Kidney epithelial cell (primary cell): ENCODE results near the gene TFDP2. TPM values are rescaled to one million over a fixed set of nuclear protein-coding genes. Genes with fewer than 3 reads are reported as not detected.

Source experiments
- DNase-seq: peaks from one replicate; pipeline ENCODE4 v3.0.0-alpha.2; 2010; ENCODE audit warnings: low read depth
- H3K27me3 ChIP-seq: 2 replicates; pipeline ENCODE4 v1.6.0; 2011; ENCODE audit warnings: low read length; ENCODE audit not compliant: control insufficient read depth, insufficient read depth
- H3K36me3 ChIP-seq: 2 replicates; pipeline ENCODE4 v1.5.1; 2011; ENCODE audit warnings: low read length; ENCODE audit not compliant: control insufficient read depth, insufficient read depth
- H3K4me3 ChIP-seq: 2 replicates; pipeline ENCODE4 v1.5.1; 2011; ENCODE audit warnings: low read depth, mild to moderate bottlenecking, control low read depth, low read length
- total RNA-seq: library from RNA; depleted of rRNA; stranded (reverse); fragments of >200 nt; gene quantifications from 2 replicates; pipeline ENCODE4 v1.2.3, GENCODE V29; 2015
- TF ChIP-seq, protein P1 (sequence below): IDR thresholded peaks from 2 replicates; pipeline ENCODE4 v1.5.1; 2011; ENCODE audit warnings: mild to moderate bottlenecking, moderate library complexity, low read length, control low read depth, inconsistent platforms; ENCODE audit not compliant: insufficient read depth, poor library complexity, severe bottlenecking

The TFDP2 gene
- total RNA-seq, 1 donor from 2014 or later: 48.0 TPM

DNA sequence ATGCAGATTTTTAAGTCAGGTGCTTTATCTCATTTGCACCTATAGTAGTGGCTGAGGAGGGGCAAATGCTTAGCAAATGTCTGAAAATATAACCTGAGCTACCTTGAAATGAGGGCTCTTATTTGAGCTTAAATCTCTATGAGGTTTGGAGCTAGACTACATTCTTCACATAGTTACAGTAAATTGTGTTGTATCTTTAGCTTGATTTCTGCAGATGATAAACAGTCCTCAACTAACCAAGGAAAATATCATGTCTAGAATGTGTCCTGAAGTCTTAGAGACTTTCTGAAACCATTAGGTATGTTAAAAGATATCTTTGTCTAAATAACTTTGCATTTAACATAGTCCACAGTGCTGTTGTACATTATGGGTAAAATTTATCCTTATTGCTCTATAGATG lies 145.3 kb downstream of the TFDP2 start:
- Histone ChIP-seq H3K27me3 (no peaks in the 10 kb centered on the region), H3K36me3 (no peaks in the 10 kb centered on the region), H3K4me3 (no peak overlapping the region)
- DNase-seq: no peak
- TF ChIP-seq, protein P1, sequence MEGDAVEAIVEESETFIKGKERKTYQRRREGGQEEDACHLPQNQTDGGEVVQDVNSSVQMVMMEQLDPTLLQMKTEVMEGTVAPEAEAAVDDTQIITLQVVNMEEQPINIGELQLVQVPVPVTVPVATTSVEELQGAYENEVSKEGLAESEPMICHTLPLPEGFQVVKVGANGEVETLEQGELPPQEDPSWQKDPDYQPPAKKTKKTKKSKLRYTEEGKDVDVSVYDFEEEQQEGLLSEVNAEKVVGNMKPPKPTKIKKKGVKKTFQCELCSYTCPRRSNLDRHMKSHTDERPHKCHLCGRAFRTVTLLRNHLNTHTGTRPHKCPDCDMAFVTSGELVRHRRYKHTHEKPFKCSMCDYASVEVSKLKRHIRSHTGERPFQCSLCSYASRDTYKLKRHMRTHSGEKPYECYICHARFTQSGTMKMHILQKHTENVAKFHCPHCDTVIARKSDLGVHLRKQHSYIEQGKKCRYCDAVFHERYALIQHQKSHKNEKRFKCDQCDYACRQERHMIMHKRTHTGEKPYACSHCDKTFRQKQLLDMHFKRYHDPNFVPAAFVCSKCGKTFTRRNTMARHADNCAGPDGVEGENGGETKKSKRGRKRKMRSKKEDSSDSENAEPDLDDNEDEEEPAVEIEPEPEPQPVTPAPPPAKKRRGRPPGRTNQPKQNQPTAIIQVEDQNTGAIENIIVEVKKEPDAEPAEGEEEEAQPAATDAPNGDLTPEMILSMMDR: no peak

DNA sequence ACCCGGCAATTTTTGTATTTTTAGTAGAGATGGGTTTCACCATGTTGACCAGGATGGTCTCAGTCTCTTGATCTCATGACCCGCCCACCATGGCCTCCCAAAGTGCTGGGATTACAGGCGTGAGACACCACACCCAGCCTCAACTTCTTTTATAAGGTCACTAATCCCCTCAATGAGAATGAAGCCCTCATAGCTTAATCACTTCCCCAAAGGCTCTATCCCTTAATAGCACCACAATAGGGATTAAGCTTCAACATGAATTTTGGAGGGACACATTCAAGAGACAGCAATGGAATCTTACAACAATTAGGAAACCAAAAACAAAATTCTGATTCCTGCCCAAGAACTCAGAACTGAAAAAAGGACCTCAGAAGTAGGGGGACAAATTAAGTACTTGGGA lies 146.1 kb downstream of the TFDP2 start:
- H3K27me3 ChIP-seq: no peaks in the 10 kb centered on the region
- TF ChIP-seq, protein P1: no peak
- H3K36me3 ChIP-seq: no peaks in the 10 kb centered on the region
- DNase-seq: no peak
- H3K4me3 ChIP-seq: no peak overlapping the region

- no peak for DNase-seq
- TF ChIP-seq, protein P1: no peak
- Histone ChIP-seq H3K27me3 (no peaks in the 10 kb centered on the region), H3K36me3 (no peaks in the 10 kb centered on the region), H3K4me3 (no peak overlapping the region)
Measured at GRCh38 chr3:142000325-142000870, 148.9 kb downstream of the TFDP2 start.

GRCh38 chr3:141998669-141999290 lies 150.6 kb downstream of the TFDP2 start:
- no peak for DNase-seq
- no peak overlapping the region for H3K4me3 ChIP-seq
- no peaks in the 10 kb centered on the region for H3K36me3 ChIP-seq
- H3K27me3 ChIP-seq: no peaks in the 10 kb centered on the region
- TF ChIP-seq, protein P1: no peak

DNA sequence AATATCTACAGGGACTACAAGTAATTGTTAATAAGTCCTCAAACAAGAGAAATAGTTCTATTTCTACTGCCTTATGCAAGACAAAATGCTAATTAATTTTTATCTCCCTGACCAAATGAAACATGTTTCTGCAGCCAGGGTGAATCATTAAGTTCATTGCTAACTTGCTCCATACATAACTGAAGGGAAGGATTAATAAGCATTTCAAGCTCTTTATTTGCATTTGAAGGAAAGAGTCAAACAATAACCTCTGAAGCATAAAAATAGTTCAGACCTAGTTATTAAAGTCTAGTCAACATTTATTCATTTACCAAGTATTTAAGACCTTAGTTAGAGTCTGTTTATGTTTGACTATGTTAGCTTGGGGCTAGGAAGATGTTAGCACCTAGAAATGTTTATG lies 152.9 kb downstream of the TFDP2 start:
- H3K4me3 ChIP-seq: no peak overlapping the region

DNA sequence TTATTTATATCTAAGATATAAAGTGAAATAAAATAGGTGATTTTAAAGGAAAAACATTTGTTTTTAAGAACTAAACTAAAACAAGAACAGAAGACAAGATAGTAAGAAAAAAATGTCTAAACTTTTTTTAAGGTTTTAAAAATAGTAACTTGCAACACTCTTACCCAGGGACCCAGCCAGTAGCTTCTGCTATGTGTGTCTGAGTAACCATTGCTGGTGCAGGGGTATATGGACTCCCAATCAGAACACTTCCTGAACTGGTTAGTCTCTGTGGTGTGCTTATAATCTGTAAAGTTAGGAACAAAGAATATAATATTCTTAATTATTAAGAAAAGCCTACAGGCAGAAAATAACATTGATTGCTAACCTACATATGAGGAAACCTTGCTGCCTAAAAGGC lies 154.5 kb downstream of the TFDP2 start:
- Histone ChIP-seq H3K4me3 (no peak overlapping the region), H3K36me3 (no peaks in the 10 kb centered on the region)
- TF ChIP-seq, protein P1: no peak

More for the DNA sequence above, 152.9 kb downstream of the TFDP2 start:
- Histone ChIP-seq H3K27me3 (no peaks in the 10 kb centered on the region), H3K36me3 (no peaks in the 10 kb centered on the region)
- TF ChIP-seq, protein P1: no peak
- no peak for DNase-seq

More for the DNA sequence above, 154.5 kb downstream of the TFDP2 start:
- no peak for DNase-seq
- no peaks in the 10 kb centered on the region for H3K27me3 ChIP-seq
